Neural crest cell (in vitro differentiated cells): ENCODE results near the gene GLG1. TPM values are rescaled to one million over a fixed set of nuclear protein-coding genes. Genes with fewer than 3 reads are reported as not detected.

Experiments
- DNase-seq: peaks from one replicate; pipeline ENCODE4 v3.0.0; 2021; ENCODE audit warnings: low read depth, mixed read lengths, low spot score
- H3K27ac Mint-ChIP-seq: one replicate; pipeline ENCODE4 v1.8.0; 2021; ENCODE audit warnings: mild to moderate bottlenecking, mixed read lengths; ENCODE audit not compliant: unreplicated experiment
- H3K27me3 Mint-ChIP-seq: 2 replicates; pipeline ENCODE4 v1.8.0; 2021; ENCODE audit warnings: low read depth, mild to moderate bottlenecking, mixed read lengths
- H3K36me3 Mint-ChIP-seq: 2 replicates; pipeline ENCODE4 v1.8.0; 2021; ENCODE audit warnings: low read depth, mild to moderate bottlenecking, mixed read lengths
- H3K4me1 Mint-ChIP-seq: 2 replicates; pipeline ENCODE4 v1.8.0; 2021; ENCODE audit warnings: mixed read lengths
- H3K4me3 Mint-ChIP-seq: one replicate; pipeline ENCODE4 v1.8.0; 2021; ENCODE audit warnings: mild to moderate bottlenecking, mixed read lengths
- H3K9me3 Mint-ChIP-seq: 2 replicates; pipeline ENCODE4 v1.8.0; 2021; ENCODE audit warnings: mixed read lengths
- CTCF ChIP-seq: fragments of 200-600 bp; sonication (generic); conservative IDR thresholded peaks from 2 replicates; pipeline ENCODE4 v1.5.0; 2021; ENCODE audit warnings: antibody characterized with exemption, mild to moderate bottlenecking
- total RNA-seq: library from RNA; stranded (reverse); gene quantifications from 2 replicates; pipeline ENCODE4 v1.2.1, GENCODE V29; 2021

Gene GLG1
- total RNA-seq, 1 donor from 2014 or later: 117 TPM

GRCh38 chr16:74456290-74456625 is 150.7 kb downstream of the GLG1 start:
- DNase-seq: no peak
- Mint-ChIP-seq H3K4me3 (no peak overlapping the region), H3K27me3 (no peaks in the 10 kb centered on the region), H3K36me3 (peaks cover 37% of the 10 kb centered on the region), H3K9me3 (no peaks in the 10 kb centered on the region), H3K27ac (no peak overlapping the region), H3K4me1 (peaks cover 6% of the 10 kb centered on the region)
- no peak for TF ChIP-seq CTCF

DNA sequence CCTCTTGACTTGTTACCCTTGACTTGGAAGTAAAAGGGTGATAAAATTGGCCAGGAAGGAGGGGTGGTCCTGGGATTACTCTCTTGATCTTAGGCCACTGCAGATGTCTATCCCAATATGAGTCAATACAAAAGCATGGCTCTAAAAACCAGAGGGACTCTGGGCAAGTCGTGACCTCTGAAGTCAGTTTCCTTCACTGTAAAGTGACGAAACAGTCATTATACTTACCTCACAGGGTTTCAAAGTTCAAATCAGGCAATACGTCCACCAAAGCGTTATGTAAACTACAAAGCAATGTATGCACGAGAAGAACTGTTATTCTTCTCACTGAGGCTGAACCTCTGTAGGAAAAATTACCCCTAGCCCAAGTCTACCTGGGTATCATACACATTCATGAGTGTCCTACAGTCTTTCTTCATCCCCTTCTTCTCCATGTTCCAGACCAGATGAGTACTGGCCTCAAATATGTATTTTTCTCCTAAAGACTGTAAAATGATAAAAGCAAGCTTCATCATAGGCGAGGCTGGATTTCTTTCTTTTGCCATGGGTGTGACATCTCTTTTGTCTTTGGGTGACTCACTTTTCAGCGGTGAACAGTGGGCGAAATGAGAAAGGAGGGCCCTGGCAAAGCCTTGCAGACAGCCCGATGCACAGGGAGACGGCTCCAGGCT is 151.2 kb downstream of the GLG1 start:
- Mint-ChIP-seq H3K27ac (no peak overlapping the region), H3K27me3 (no peaks in the 10 kb centered on the region), H3K36me3 (peaks cover 42% of the 10 kb centered on the region), H3K4me1 (peaks cover 8% of the 10 kb centered on the region), H3K4me3 (no peak overlapping the region), H3K9me3 (no peaks in the 10 kb centered on the region)
- DNase-seq: no peak
- no peak for TF ChIP-seq CTCF

GRCh38 chr16:74455213-74455612 is 151.7 kb downstream of the GLG1 start:
- H3K27ac Mint-ChIP-seq: no peak overlapping the region
- H3K36me3 Mint-ChIP-seq: peaks cover 42% of the 10 kb centered on the region
- no peaks in the 10 kb centered on the region for H3K27me3 Mint-ChIP-seq
- H3K4me3 Mint-ChIP-seq: no peak overlapping the region
- TF ChIP-seq CTCF: no peak
- no peaks in the 10 kb centered on the region for H3K9me3 Mint-ChIP-seq
- DNase-seq: no peak
- H3K4me1 Mint-ChIP-seq: peaks cover 9% of the 10 kb centered on the region

DNA sequence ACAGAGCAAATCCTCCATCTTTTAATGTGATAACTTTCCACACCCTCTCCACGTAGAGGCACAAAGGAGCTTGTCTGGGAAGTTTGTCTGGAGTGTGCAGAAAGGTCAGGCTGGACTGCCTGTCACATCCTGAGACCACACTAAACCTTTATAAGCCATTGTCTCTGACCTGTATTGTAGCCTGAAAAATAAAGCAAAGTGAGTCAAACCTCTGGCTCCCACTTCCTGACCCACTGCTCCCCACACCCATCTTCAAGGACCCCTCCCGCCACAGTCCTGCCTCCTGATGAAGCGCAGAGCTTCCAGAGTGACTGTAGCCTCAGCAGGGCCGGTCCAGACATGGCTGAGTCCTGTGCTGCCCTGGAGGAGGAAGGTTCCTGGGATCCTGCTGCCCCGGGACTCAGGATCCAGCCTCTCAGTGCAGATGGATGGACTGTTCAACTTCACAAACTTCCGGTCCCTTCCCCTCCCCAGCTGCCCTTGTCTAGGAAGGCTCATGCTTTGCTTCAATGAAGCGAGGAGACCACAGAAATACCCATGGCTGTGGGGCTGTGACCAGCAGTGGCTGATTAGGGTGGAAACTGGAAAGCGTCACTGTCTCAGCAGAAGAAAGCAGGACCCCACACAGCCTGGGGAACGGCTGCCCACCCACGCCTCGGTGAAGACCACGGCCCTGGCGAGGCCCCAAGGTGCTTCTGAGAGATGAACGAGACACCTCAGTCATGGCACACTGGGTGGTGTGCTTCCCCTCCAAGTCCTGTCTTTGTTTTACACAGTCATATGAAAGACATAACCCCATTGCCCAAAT is 154.8 kb downstream of the GLG1 start:
- Mint-ChIP-seq H3K36me3 (peaks cover 31% of the 10 kb centered on the region), H3K27ac (peak overlapping the region; percentile 75), H3K4me3 (no peak overlapping the region), H3K4me1 (peaks cover 9% of the 10 kb centered on the region), H3K9me3 (no peaks in the 10 kb centered on the region), H3K27me3 (no peaks in the 10 kb centered on the region)
- no peak for TF ChIP-seq CTCF
- DNase-seq: no peak

DNA sequence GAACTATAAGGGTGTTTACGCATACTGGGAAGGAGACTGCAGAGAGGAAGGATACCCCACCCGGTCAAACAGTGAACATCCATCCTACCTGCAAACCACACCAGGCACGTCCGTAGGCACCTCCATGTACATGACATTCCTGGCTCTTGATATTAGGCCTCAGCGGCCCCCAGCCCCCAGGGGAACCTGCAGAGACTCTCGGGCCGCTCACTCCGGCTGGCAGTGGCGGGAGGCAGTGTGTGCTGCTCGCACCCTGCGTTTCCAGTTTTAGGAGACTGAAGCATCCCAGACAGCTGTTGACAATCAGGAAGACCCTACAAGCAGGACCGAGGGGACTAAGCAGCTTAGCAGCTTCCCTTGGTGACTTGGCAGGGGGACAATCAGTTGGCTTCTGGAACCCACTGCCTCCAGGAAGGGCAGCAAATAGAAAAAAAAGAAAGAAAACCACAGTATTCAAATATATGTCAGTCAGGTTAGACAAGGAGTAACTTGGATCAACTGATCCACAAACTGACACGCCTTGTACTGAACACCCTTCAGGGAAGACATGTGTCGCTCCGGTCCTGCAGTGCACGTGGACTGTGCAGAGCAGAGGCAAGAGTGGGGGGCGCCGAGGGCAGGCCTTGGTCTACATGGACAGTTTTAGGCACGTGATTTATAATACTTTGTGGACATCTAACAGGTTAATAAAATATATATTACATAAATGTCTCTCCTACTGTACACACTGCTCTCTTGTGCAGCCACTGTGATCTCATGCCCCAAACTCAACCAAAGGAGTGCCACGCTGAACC is 155.8 kb downstream of the GLG1 start:
- Mint-ChIP-seq H3K4me1 (peaks cover 9% of the 10 kb centered on the region), H3K4me3 (no peak overlapping the region), H3K36me3 (peaks cover 31% of the 10 kb centered on the region), H3K27me3 (no peaks in the 10 kb centered on the region), H3K9me3 (no peaks in the 10 kb centered on the region), H3K27ac (no peak overlapping the region)
- DNase-seq: no peak
- TF ChIP-seq CTCF: no peak
